Common myeloid progenitor, CD34-positive (primary cell): ENCODE data around the gene OR51F1.

ENCODE experiments used
- CTCF ChIA-PET: fragments of 350-600 bp; sonication (Branson Sonifier 250); formaldehyde crosslinking; loops from one replicate; lab custom pipeline; 2021; ENCODE audit warnings: antibody characterized with exemption; lab: Charles Lee
- POLR2A ChIA-PET: fragments of 350-600 bp; sonication (Branson Sonifier 250); formaldehyde crosslinking; loops from one replicate; lab custom pipeline; 2021; ENCODE audit warnings: antibody characterized with exemption; lab: Charles Lee
- DNase-seq, 3 donors: peaks; one replicate each; pipeline versions ENCODE4 v3.0.0 to v3.0.0-alpha.2; 2013
- H3K27ac ChIP-seq, 2 experiments: 1 replicate in 1 of 2; 2 replicates in 1 of 2; pipeline ENCODE4 v1.7.0; 2013; ENCODE audit warnings: inconsistent platforms in 2 of 2, low read length in 2 of 2, mild to moderate bottlenecking in 2 of 2, low read depth in 1 of 2, moderate library complexity in 1 of 2; ENCODE audit not compliant: severe bottlenecking in 2 of 2, insufficient read depth in 1 of 2, poor library complexity in 1 of 2
- H3K27me3 ChIP-seq, 5 experiments: replicated peaks in 2 of 5; 1 replicate in 3 of 5; 2 replicates in 2 of 5; pipeline versions ENCODE4 v1.6.1 to v1.7.0; 2013; ENCODE audit warnings: low read length in 4 of 5, mild to moderate bottlenecking in 2 of 5, moderate library complexity in 2 of 5, inconsistent platforms in 1 of 5; ENCODE audit not compliant: insufficient read depth in 5 of 5, control insufficient read depth in 4 of 5
- H3K36me3 ChIP-seq, 4 experiments: 1 replicate in 2 of 4; 2 replicates in 2 of 4; pipeline versions ENCODE4 v1.6.1 to v1.7.0; 2013; ENCODE audit warnings: low read length in 3 of 4, control low read depth in 1 of 4, mild to moderate bottlenecking in 1 of 4; ENCODE audit not compliant: control insufficient read depth in 4 of 4, insufficient read depth in 4 of 4
- H3K4me1 ChIP-seq, 4 experiments: 1 replicate in 3 of 4; 2 replicates in 1 of 4; pipeline versions ENCODE4 v1.6.1 to v1.7.1; 2013; ENCODE audit warnings: low read length in 3 of 4, mild to moderate bottlenecking in 3 of 4, control low read depth in 1 of 4, inconsistent platforms in 1 of 4, moderate library complexity in 1 of 4; ENCODE audit not compliant: control insufficient read depth in 4 of 4, insufficient read depth in 4 of 4; ENCODE audit errors: control extremely low read depth in 1 of 4
- H3K4me3 ChIP-seq, 7 experiments: 1 replicate in 4 of 7; 2 replicates in 3 of 7; pipeline versions ENCODE4 v1.5.1 to v1.7.0; 2013; ENCODE audit warnings: mild to moderate bottlenecking in 7 of 7, low read length in 6 of 7, moderate library complexity in 6 of 7, inconsistent platforms in 2 of 7, low read depth in 2 of 7, control low read depth in 1 of 7; ENCODE audit not compliant: insufficient read depth in 4 of 7, control insufficient read depth in 1 of 7; ENCODE audit errors: extremely low read depth in 1 of 7
- H3K9me3 ChIP-seq, 5 experiments: 1 replicate in 4 of 5; 2 replicates in 1 of 5; pipeline versions ENCODE4 v1.6.1 to v1.7.1; 2013; ENCODE audit warnings: low read length in 4 of 5, mild to moderate bottlenecking in 2 of 5, inconsistent platforms in 1 of 5, low read depth in 1 of 5, moderate library complexity in 1 of 5; ENCODE audit not compliant: control insufficient read depth in 4 of 5, insufficient read depth in 2 of 5; ENCODE audit errors: control extremely low read depth in 1 of 5
- WGBS: methylation state at CpG from one replicate; pipeline ENCODE4 v1.1.5; 2013; ENCODE audit not compliant: insufficient coverage; 5-methylcytosine and 5-hydroxymethylcytosine counted together

The OR51F1 gene

DNA sequence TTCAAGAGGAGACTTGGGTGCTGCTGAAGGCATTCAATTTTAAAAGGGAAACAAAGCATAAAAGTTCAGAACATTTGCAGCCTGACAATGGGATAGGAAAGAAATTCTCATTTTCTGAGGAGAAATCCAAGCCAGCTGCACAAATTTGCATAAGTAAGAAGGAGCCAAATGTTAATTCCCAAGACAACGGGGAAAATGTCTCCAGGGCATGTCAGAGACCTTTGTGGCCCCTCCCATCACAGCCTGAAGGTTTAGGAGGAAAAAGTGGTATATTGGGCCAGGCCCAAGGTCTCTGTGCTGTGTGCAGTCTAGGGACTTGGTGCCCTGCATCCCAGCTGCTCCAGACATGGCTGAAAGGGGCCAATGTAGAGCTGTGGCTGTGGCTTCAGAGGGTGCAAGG is 12.7 kb upstream of the OR51F1 start:
- ChIA-PET POLR2A (no interaction called here), CTCF (no interaction called here)
- H3K36me3 ChIP-seq, result no peaks in the 10 kb centered on the region
- 100% methylated on average over 1 of the region's 1 CpG for WGBS
- H3K27me3 ChIP-seq, result peaks cover 0 to 2% (median 0%) of the 10 kb centered on the region in 5 experiments
- DNase-seq, result no peak
- peaks cover 0 to 3% (median 0%) of the 10 kb centered on the region in 5 experiments for H3K9me3 ChIP-seq
- H3K4me1 ChIP-seq, result no peaks in the 10 kb centered on the region
- H3K4me3 ChIP-seq, result no peak overlapping the region
- H3K27ac ChIP-seq, result no peak overlapping the region

DNA sequence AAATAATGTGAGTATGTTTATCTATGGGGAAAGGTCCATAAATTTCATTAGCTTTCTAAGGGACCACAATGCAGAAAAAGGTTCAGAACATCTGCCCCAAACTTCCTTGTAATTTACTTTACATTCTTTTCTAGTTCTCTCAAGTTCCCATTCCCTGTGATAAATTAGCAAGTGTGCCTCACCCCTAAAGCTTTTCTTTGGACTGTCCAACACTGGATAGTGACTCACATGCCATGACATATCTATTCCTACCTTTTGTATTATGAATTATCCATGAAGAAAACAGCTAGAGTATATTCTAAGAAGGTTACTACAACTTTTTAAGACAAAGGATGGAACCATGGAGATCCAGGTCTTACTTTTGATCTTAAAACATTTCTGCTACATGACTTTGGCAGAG is 1.6 kb downstream of the OR51F1 start:
- Histone ChIP-seq H3K27me3 (no peaks in the 10 kb centered on the region), H3K4me1 (no peaks in the 10 kb centered on the region), H3K36me3 (no peaks in the 10 kb centered on the region), H3K27ac (no peak overlapping the region), H3K9me3 (no peaks in the 10 kb centered on the region), H3K4me3 (no peak overlapping the region)
- ChIA-PET CTCF (no interaction called here), POLR2A (no interaction called here)
- no peak for DNase-seq

DNA sequence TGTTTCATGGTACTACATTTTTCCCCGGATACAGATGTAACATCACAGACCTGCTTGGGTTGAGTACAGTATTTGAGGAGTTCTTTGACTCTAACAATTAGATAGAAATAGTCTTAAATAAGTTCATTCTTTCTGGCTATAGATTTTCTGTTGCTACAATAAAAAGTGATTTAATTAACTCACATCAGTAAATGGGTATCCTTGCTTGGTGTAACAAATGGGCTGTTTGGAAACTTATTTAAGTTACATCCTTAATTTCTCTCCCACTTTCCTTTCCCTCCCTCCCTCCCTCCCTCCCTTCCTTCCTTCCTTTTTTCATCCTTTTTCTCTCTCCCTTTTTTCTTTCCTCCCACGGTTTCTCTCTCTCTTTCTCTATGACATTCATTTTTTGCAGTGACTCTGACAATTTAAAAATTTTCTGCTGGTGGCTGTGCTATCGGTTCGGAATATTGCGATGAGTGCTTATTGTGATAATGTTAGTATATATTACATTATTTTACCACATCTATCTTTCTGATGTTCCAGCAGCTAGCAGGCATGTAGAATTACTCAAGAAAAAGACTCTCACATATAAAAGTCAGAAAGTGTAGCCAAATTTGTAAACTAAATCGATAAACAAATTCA is 3.2 kb downstream of the OR51F1 start:
- H3K27ac ChIP-seq, result no peak overlapping the region
- CTCF ChIA-PET, result no interaction called here
- no peaks in the 10 kb centered on the region for H3K36me3 ChIP-seq
- no peaks in the 10 kb centered on the region for H3K4me1 ChIP-seq
- DNase-seq, result no peak
- POLR2A ChIA-PET, result no interaction called here
- H3K27me3 ChIP-seq, result no peaks in the 10 kb centered on the region
- WGBS, result 83% methylated on average over 1 of the region's 6 CpGs
- no peak overlapping the region for H3K4me3 ChIP-seq
- no peaks in the 10 kb centered on the region for H3K9me3 ChIP-seq

DNA sequence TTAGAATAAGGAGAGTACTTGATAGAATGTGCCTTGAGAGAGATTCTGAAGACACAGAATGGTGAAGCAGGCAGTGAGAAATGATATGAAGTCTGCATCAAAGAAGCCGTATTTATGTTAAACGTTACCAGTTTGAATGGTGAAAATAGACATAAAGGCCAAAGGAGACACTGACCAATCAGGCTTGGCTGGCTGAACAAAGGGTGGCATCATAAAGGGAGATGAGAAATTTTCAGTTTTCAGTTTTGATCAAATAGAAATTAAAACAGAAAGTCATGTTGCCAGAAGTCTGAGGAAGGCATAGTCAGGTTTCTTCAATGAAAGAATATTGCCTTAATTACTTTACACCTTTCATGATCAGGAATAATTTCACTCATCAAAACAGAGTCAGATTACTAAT is 6.6 kb downstream of the OR51F1 start:
- no peaks in the 10 kb centered on the region for H3K4me1 ChIP-seq
- no peak overlapping the region for H3K27ac ChIP-seq
- WGBS, result 95% methylated on average over 2 of the region's 2 CpGs
- DNase-seq, result no peak
- POLR2A ChIA-PET, result no interaction called here
- no peaks in the 10 kb centered on the region for H3K9me3 ChIP-seq
- H3K27me3 ChIP-seq, result no peaks in the 10 kb centered on the region
- H3K36me3 ChIP-seq, result no peaks in the 10 kb centered on the region
- no peak overlapping the region for H3K4me3 ChIP-seq
- CTCF ChIA-PET, result no interaction called here

DNA sequence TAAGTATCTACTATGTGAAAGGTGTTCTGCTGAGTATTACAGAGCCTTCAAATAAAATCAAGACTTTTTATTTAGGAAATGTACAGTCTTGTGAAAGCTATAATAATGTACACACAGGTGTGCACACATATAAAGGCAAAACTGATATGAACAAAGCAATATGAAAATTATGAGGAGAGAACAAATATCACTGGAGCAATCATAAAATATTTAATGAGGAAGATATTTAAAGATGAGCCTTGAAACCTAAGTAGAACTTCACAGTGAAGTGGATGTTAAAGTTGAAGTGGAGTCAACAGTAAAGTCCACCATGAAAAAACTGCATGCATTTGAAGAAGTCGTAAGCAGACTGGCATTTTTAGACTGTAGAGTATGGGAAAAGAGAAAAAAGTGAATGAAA is 18.5 kb downstream of the OR51F1 start:
- no peak overlapping the region for H3K4me3 ChIP-seq
- H3K4me1 ChIP-seq, result no peaks in the 10 kb centered on the region
- 100% methylated on average over 1 of the region's 1 CpG for WGBS
- no peaks in the 10 kb centered on the region for H3K27me3 ChIP-seq
- H3K36me3 ChIP-seq, result no peaks in the 10 kb centered on the region
- CTCF ChIA-PET, result no interaction called here
- H3K27ac ChIP-seq, result no peak overlapping the region
- POLR2A ChIA-PET, result no interaction called here
- no peaks in the 10 kb centered on the region for H3K9me3 ChIP-seq
- no peak for DNase-seq

DNA sequence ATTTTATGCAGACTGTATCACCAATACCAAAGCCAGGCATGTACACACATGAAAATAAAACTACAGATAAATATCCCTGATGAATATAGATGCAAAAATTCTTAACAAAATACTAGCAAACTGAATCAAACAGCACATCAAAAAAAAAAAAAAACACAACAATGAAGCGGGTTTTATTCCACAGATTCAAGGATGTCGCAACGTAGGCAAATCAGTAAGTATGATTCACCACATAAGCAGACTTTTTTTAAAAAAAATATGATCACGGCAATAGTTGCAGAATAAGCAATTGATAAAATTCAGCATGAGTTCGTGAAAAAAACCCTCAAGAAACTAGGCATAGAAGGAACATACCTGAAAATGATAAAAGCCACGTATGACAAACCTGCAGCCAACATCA is 21.3 kb downstream of the OR51F1 start:
- CTCF ChIA-PET, result no interaction called here
- Histone ChIP-seq H3K4me1 (no peaks in the 10 kb centered on the region), H3K27ac (no peak overlapping the region), H3K4me3 (no peak overlapping the region), H3K36me3 (no peaks in the 10 kb centered on the region), H3K27me3 (no peaks in the 10 kb centered on the region), H3K9me3 (peaks cover 0 to 2% (median 0%) of the 10 kb centered on the region in 5 experiments)
- POLR2A ChIA-PET, result no interaction called here
- no CpG with 5 or more reads among the region's 6 CpGs for WGBS
- DNase-seq, result no peak

DNA sequence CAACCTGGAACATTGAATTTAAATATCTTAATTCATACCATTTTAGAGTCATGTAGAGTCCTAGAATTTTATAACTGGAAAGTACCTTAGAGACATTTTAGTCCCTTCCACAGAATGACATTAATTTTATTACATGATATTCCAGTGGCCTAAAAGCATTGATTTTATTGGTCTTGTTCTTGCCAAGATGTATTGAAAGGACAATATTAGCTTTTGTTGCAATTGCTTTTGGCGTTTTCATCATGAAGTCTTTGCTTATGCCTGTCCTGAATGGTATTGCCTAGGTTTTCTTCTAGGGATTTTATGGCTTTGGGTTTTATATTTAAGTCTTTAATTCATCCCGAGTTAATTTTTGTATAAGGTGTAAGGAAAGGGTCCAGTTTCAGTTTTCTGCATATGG is 29.0 kb downstream of the OR51F1 start:
- ChIA-PET CTCF (no interaction called here), POLR2A (no interaction called here)
- Histone ChIP-seq H3K36me3 (no peaks in the 10 kb centered on the region), H3K27ac (no peak overlapping the region), H3K4me1 (no peaks in the 10 kb centered on the region), H3K27me3 (no peaks in the 10 kb centered on the region), H3K9me3 (peaks cover 0 to 2% (median 0%) of the 10 kb centered on the region in 5 experiments), H3K4me3 (no peak overlapping the region)
- no peak for DNase-seq
- WGBS, result 80% methylated on average over 1 of the region's 2 CpGs
